ENCODE data around the gene PPP1R12C. TPM values are rescaled to one million over a fixed set of nuclear protein-coding genes. Genes with fewer than 3 reads are reported as not detected.

The PPP1R12C gene
- total and polyA plus RNA-seq, 3 donors from 2014 or later = 184 to 220 (median 206) TPM

DNA sequence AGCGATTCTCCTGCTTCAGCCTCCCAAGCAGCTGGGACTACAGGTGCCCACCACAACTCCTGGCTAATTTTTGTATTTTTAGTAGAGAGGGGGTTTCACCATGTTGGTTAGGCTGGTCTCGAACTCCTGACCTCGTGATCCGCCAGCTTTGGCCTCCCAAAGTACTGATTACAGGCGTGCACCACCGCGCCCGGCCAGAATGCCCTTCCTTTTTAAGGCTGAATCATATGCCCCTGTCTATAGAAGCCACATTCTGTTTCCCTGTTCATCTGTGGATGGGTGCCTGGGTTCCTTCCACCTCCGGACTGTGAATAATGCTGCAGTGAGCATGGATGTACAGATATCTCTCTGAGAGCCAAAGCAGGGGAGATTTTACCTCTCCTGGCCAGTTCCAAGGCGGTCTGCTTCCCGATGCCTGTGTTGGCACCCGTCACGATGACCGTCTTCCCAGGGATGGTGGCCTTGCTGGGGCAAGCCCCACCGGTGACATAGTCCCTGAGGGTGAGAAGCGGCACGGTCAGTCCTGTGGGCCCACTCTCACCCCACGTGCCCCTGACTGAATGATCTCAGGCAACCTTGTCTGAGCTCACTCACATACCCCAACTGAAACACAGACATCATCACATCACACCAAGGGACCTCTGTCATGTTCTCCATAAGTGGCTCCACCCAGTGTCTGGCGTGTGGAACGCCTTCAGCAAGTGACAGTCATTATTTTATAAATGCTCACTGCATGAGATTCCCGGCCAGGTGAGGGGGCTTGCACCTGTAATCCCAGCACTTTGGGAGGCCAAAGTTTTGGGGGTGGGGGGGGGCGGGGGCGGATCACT, 58.4 kb downstream of the PPP1R12C start:
- TF ChIP-seq POLR2A (IDR thresholded peaks at IDR 0.05) (no peak), CTCF (IDR thresholded peaks at IDR 0.05) (no peak)
- WGBS, 2 donors = 96 to 97% methylated on average over 19 to 23 of the region's 23 CpGs

DNA sequence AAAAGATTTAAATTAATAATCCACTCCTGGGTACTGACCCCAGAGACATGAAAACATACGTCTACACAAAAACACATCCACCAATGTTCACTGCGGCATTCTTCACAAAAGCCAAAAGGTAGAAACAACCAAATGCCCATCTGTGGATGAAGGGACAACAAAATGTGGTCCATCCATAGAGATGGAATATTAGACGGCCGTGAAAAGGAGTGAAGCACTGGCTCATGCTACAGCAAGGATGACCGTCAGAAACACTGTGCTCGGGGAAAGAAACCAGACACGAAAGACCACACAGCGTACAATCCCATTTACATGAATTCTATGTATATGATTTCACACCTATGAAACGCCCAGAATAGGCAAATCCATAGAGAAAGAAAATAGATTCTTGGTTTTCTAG, 60.6 kb downstream of the PPP1R12C start:
- intact Hi-C loops (cut with DNase I; ENCODE audit: low total_unique reads) = no loop called here
- DNase-seq = no peak
- no peaks in the 10 kb centered on the region for H3K9me3 ChIP-seq
- WGBS, 2 donors = 91 to 96% methylated on average over 9 of the region's 9 CpGs
- TF ChIP-seq POLR2A (IDR thresholded peaks at IDR 0.05) = no peak
- no peak for TF ChIP-seq CTCF (IDR thresholded peaks at IDR 0.05)
- no peaks in the 10 kb centered on the region for H3K36me3 ChIP-seq (ENCODE audit: low read depth, missing control alignments)
- no peak overlapping the region for H3K4me3 ChIP-seq
- no peak overlapping the region for H3K27ac ChIP-seq
- H3K4me1 ChIP-seq = no peaks in the 10 kb centered on the region
- H3K27me3 ChIP-seq = no peaks in the 10 kb centered on the region

More for the DNA sequence above, 58.4 kb downstream of the PPP1R12C start:
- DNase-seq = no peak
- Histone ChIP-seq H3K4me3 (no peak overlapping the region), H3K27me3 (no peaks in the 10 kb centered on the region), H3K9me3 (no peaks in the 10 kb centered on the region), H3K27ac (no peak overlapping the region), H3K36me3 (ENCODE audit: low read depth, missing control alignments) (no peaks in the 10 kb centered on the region), H3K4me1 (no peaks in the 10 kb centered on the region)
- intact Hi-C loops (cut with DNase I; ENCODE audit: low total_unique reads) = no loop called here

- no peaks in the 10 kb centered on the region for H3K36me3 ChIP-seq (ENCODE audit: low read depth, missing control alignments)
- DNase-seq = no peak
- WGBS, 2 donors = 74 to 99% methylated on average over 6 to 7 of the region's 7 CpGs
- TF ChIP-seq CTCF (IDR thresholded peaks at IDR 0.05) = no peak
- TF ChIP-seq POLR2A (IDR thresholded peaks at IDR 0.05) = no peak
- intact Hi-C loops (cut with DNase I; ENCODE audit: low total_unique reads) = no loop called here
- no peak overlapping the region for H3K27ac ChIP-seq
- H3K9me3 ChIP-seq = no peaks in the 10 kb centered on the region
- no peaks in the 10 kb centered on the region for H3K4me1 ChIP-seq
- no peaks in the 10 kb centered on the region for H3K27me3 ChIP-seq
- no peak overlapping the region for H3K4me3 ChIP-seq
These were observed 63.7 kb downstream of the PPP1R12C start for GRCh38 chr19:55053735-55054134.

- no peaks in the 10 kb centered on the region for H3K4me1 ChIP-seq
- H3K27ac ChIP-seq = no peak overlapping the region
- H3K4me3 ChIP-seq = no peak overlapping the region
- H3K36me3 ChIP-seq (ENCODE audit: low read depth, missing control alignments) = no peaks in the 10 kb centered on the region
- no peak for DNase-seq
- intact Hi-C loops (cut with DNase I; ENCODE audit: low total_unique reads) = no loop called here
- no peaks in the 10 kb centered on the region for H3K9me3 ChIP-seq
- TF ChIP-seq POLR2A (IDR thresholded peaks at IDR 0.05) (no peak), CTCF (IDR thresholded peaks at IDR 0.05) (no peak)
- WGBS, 2 donors = 95 to 96% methylated on average over 22 to 25 of the region's 25 CpGs
- no peaks in the 10 kb centered on the region for H3K27me3 ChIP-seq
These were observed 66.5 kb downstream of the PPP1R12C start for GRCh38 chr19:55050749-55051532.

All from testis (tissue), 3 donors.